ENCODE data around the gene C6orf141.

Gene C6orf141

GRCh38 chr6:49540614-49541013, 9.9 kb upstream of the C6orf141 start:
- Histone ChIP-seq H3K27me3 (replicated peaks; ENCODE audit: control insufficient read depth, insufficient read depth, low read length) (no peaks in the 10 kb centered on the region), H3K36me3 (ENCODE audit: control insufficient read depth, insufficient read depth, low read length) (no peaks in the 10 kb centered on the region), H3K4me3 (replicated peaks; ENCODE audit: low read depth, low read length) (no peak overlapping the region)
- TF ChIP-seq CTCF (IDR thresholded peaks at IDR 0.05; ENCODE audit: insufficient read depth, low read length, poor library complexity, severe bottlenecking): no peak
- DNase-seq (ENCODE audit: extremely low read depth, insufficient read length): no peak

- H3K27me3 ChIP-seq (replicated peaks; ENCODE audit: control insufficient read depth, insufficient read depth, low read length): no peaks in the 10 kb centered on the region
- H3K36me3 ChIP-seq (ENCODE audit: control insufficient read depth, insufficient read depth, low read length): no peaks in the 10 kb centered on the region
- H3K4me3 ChIP-seq (replicated peaks; ENCODE audit: low read depth, low read length): no peak overlapping the region
- DNase-seq (ENCODE audit: extremely low read depth, insufficient read length): no peak
- TF ChIP-seq CTCF (IDR thresholded peaks at IDR 0.05; ENCODE audit: insufficient read depth, low read length, poor library complexity, severe bottlenecking): no peak
These were observed 9.2 kb upstream of the C6orf141 start for GRCh38 chr6:49541210-49541724.

GRCh38 chr6:49541936-49542335, 8.5 kb upstream of the C6orf141 start:
- DNase-seq (ENCODE audit: extremely low read depth, insufficient read length): no peak
- no peak for TF ChIP-seq CTCF (IDR thresholded peaks at IDR 0.05; ENCODE audit: insufficient read depth, low read length, poor library complexity, severe bottlenecking)
- Histone ChIP-seq H3K27me3 (replicated peaks; ENCODE audit: control insufficient read depth, insufficient read depth, low read length) (no peaks in the 10 kb centered on the region), H3K4me3 (replicated peaks; ENCODE audit: low read depth, low read length) (no peak overlapping the region), H3K36me3 (ENCODE audit: control insufficient read depth, insufficient read depth, low read length) (no peaks in the 10 kb centered on the region)

- H3K36me3 ChIP-seq (ENCODE audit: control insufficient read depth, insufficient read depth, low read length): no peaks in the 10 kb centered on the region
- no peak overlapping the region for H3K4me3 ChIP-seq (replicated peaks; ENCODE audit: low read depth, low read length)
- no peak for TF ChIP-seq CTCF (IDR thresholded peaks at IDR 0.05; ENCODE audit: insufficient read depth, low read length, poor library complexity, severe bottlenecking)
- no peaks in the 10 kb centered on the region for H3K27me3 ChIP-seq (replicated peaks; ENCODE audit: control insufficient read depth, insufficient read depth, low read length)
- DNase-seq (ENCODE audit: extremely low read depth, insufficient read length): no peak
These were observed 7.2 kb upstream of the C6orf141 start for GRCh38 chr6:49543087-49543858.

- no peaks in the 10 kb centered on the region for H3K36me3 ChIP-seq (ENCODE audit: control insufficient read depth, insufficient read depth, low read length)
- no peak overlapping the region for H3K4me3 ChIP-seq (replicated peaks; ENCODE audit: low read depth, low read length)
- no peaks in the 10 kb centered on the region for H3K27me3 ChIP-seq (replicated peaks; ENCODE audit: control insufficient read depth, insufficient read depth, low read length)
- DNase-seq (ENCODE audit: extremely low read depth, insufficient read length): no peak
- TF ChIP-seq CTCF (IDR thresholded peaks at IDR 0.05; ENCODE audit: insufficient read depth, low read length, poor library complexity, severe bottlenecking): no peak
These were observed 4.1 kb upstream of the C6orf141 start for GRCh38 chr6:49546331-49546730.
